B cell (primary cell): ENCODE data around the gene DAB1. TPM values are rescaled to one million over a fixed set of nuclear protein-coding genes. Genes with fewer than 3 reads are reported as not detected.

Experiments
- ATAC-seq: fragments of 200-7000 bp; cut with Tn5 transposase; one replicate; pipeline ENCODE4 v1.10.0; 2021; ENCODE audit warnings: low read depth, mild to moderate bottlenecking, moderate number of reproducible peaks, moderate library complexity
- CTCF ChIA-PET: fragments of 350-600 bp; sonication (Branson Sonifier 250); formaldehyde crosslinking; loops from one replicate; lab custom pipeline; 2021; ENCODE audit warnings: antibody characterized with exemption, inconsistent platforms; lab: Charles Lee
- POLR2A ChIA-PET: fragments of 350-600 bp; sonication (Branson Sonifier 250); formaldehyde crosslinking; loops from one replicate; lab custom pipeline; 2021; ENCODE audit warnings: antibody characterized with exemption; lab: Charles Lee
- DNase-seq: peaks from one replicate; pipeline ENCODE4 v3.0.0; 2013
- H2AFZ ChIP-seq: 2 replicates; pipeline ENCODE4 v1.6.1; 2012; ENCODE audit warnings: mild to moderate bottlenecking, low read depth, low read length; ENCODE audit not compliant: insufficient read depth, poor library complexity, severe bottlenecking
- H3K27ac ChIP-seq, 2 donors: 1 replicate in 1 of 2; 2 replicates in 1 of 2; pipeline ENCODE4 v1.5.1; 2012 to 2013; ENCODE audit warnings: low read length in 2 of 2, mild to moderate bottlenecking in 2 of 2, moderate library complexity in 1 of 2
- H3K27me3 ChIP-seq, 4 experiments: fragments of 200-600 bp in 1 of 4; sonication (generic) in 1 of 4; replicated peaks in 1 of 4; 1 replicate in 2 of 4; 2 replicates in 2 of 4; pipeline versions ENCODE4 v1.6.1 to v1.7.0; 2013 to 2016; ENCODE audit warnings: low read length in 3 of 4, mild to moderate bottlenecking in 2 of 4, mixed read lengths in 1 of 4, moderate library complexity in 1 of 4; ENCODE audit not compliant: insufficient read depth in 4 of 4, control insufficient read depth in 3 of 4; ENCODE audit errors: control extremely low read depth in 1 of 4
- H3K36me3 ChIP-seq, 2 experiments: replicated peaks in 1 of 2; 1 replicate in 1 of 2; 2 replicates in 1 of 2; pipeline versions ENCODE4 v1.6.1 to v1.7.1; 2013; ENCODE audit warnings: low read length in 1 of 2; ENCODE audit not compliant: insufficient read depth in 2 of 2, control insufficient read depth in 1 of 2; ENCODE audit errors: control extremely low read depth in 1 of 2, extremely low read depth in 1 of 2
- H3K4me1 ChIP-seq, 2 donors: fragments of 200-600 bp in 1 of 2; sonication (generic) in 1 of 2; 1 replicate in 1 of 2; 2 replicates in 1 of 2; pipeline versions ENCODE4 v1.5.1 to v1.6.1; 2013 to 2017; ENCODE audit warnings: low read length in 2 of 2; ENCODE audit not compliant: control insufficient read depth in 2 of 2, insufficient read depth in 2 of 2
- H3K4me2 ChIP-seq: replicated peaks from 2 replicates; pipeline ENCODE3; 2012; ENCODE audit warnings: mild to moderate bottlenecking, low read depth, low read length; ENCODE audit not compliant: poor library complexity, severe bottlenecking
- H3K4me3 ChIP-seq, 5 experiments: fragments of 200-600 bp in 1 of 5; sonication (generic) in 1 of 5; 1 replicate in 3 of 5; 2 replicates in 2 of 5; pipeline versions ENCODE4 v1.5.1 to v1.7.0; 2011 to 2016; ENCODE audit warnings: low read length in 4 of 5, mild to moderate bottlenecking in 4 of 5, low read depth in 2 of 5, control low read depth in 1 of 5, moderate library complexity in 1 of 5; ENCODE audit not compliant: insufficient read depth in 1 of 5; ENCODE audit errors: control extremely low read depth in 1 of 5, extremely low read depth in 1 of 5
- H3K79me2 ChIP-seq: fragments of 200-600 bp; sonication (generic); one replicate; pipeline ENCODE4 v1.6.0; 2016; ENCODE audit warnings: low read length; ENCODE audit not compliant: control insufficient read depth, insufficient read depth
- H3K9ac ChIP-seq: fragments of 200-600 bp; sonication (generic); 2 replicates; pipeline ENCODE4 v1.6.1; 2017; ENCODE audit warnings: mild to moderate bottlenecking, low read length, moderate library complexity
- H3K9me3 ChIP-seq, 3 donors: one replicate each; pipeline versions ENCODE4 v1.6.1 to v1.7.1; 2013; ENCODE audit warnings: low read length in 2 of 3; ENCODE audit not compliant: control insufficient read depth in 2 of 3, insufficient read depth in 1 of 3; ENCODE audit errors: control extremely low read depth in 1 of 3
- H4K20me1 ChIP-seq: 2 replicates; pipeline ENCODE4 v1.6.0; 2012; ENCODE audit warnings: mild to moderate bottlenecking, low read length; ENCODE audit not compliant: insufficient read depth, control insufficient read depth, poor library complexity, severe bottlenecking
- H3K27ac Mint-ChIP-seq: one replicate; pipeline ENCODE4 v1.8.0; 2021; ENCODE audit warnings: mixed read lengths
- H3K27me3 Mint-ChIP-seq: one replicate; pipeline ENCODE4 v1.8.0; 2021; ENCODE audit warnings: mixed read lengths
- H3K4me1 Mint-ChIP-seq: one replicate; pipeline ENCODE4 v1.8.0; 2021; ENCODE audit warnings: mixed read lengths
- H3K4me3 Mint-ChIP-seq: one replicate; pipeline ENCODE4 v1.8.0; 2021; ENCODE audit warnings: mixed read lengths
- H3K9me3 Mint-ChIP-seq: one replicate; pipeline ENCODE4 v1.8.0; 2022; ENCODE audit warnings: mixed read lengths; ENCODE audit not compliant: insufficient read depth
- EZH2 ChIP-seq: IDR thresholded peaks from 2 replicates; pipeline ENCODE4 v1.6.1; 2012; ENCODE audit warnings: borderline replicate concordance, low read depth, mild to moderate bottlenecking, moderate library complexity, low read length; ENCODE audit not compliant: insufficient read depth, poor library complexity, severe bottlenecking
- WGBS: methylation state at CpG from one replicate; pipeline ENCODE4 v1.1.5; 2013; ENCODE audit warnings: missing lambda C conversion rate; ENCODE audit not compliant: insufficient coverage; 5-methylcytosine and 5-hydroxymethylcytosine counted together
- intact Hi-C: fragments of 100-400 bp; cut with micrococcal nuclease; formaldehyde crosslinking; loops from one replicate; pipeline ENCODE4 v1.10.0; 2022
- polyA plus RNA-seq: library from polyadenylated mRNA; depleted of rRNA; stranded (reverse); fragments of >200 nt; gene quantifications from 2 replicates; pipeline ENCODE4 v1.2.3, GENCODE V29; 2012
- total RNA-seq, 2 donors: library from RNA; stranded (reverse); fragments of 120-200 nt in 1 of 2; gene quantifications; 1 replicate in 1 of 2; 2 replicates in 1 of 2; pipeline versions ENCODE4 v1.2.3 to v1.2.4, GENCODE V29; 2013 to 2022
- TF ChIP-seq, protein P1 (sequence below): fragments of 200-600 bp; IDR thresholded peaks from one replicate; pipeline ENCODE4 v1.8.0; 2022; ENCODE audit warnings: antibody characterized with exemption, mild to moderate bottlenecking

DAB1 gene
- total and polyA plus RNA-seq, 2 donors (not counting 1 experiment from before 2014, with no cell fraction given), result not detected

GRCh38 chr1:57111175-57111574 lies 312.7 kb downstream of the DAB1 start:
- POLR2A ChIA-PET, result no interaction called here
- H3K9me3 Mint-ChIP-seq, result no peaks in the 10 kb centered on the region

DNA sequence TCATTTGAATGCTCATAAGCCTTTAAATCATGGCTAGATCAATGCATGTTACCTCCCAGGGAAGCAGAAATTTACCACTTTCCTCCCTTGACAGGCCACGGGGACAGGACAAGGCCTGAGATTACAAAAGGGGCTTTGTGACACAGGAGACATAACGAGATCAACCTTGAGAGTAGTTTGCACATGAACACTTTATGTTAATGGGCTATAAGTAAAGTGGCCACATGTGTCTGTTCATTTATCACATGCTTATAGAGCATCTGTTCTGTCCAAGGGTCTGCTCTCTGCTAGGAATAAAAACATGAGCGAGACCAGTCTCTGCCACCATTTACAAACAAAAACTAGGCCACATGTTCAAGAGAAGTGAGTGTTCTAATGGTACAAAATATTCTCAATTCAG lies 314.0 kb downstream of the DAB1 start:
- no peaks in the 10 kb centered on the region for H3K79me2 ChIP-seq
- no peak overlapping the region for H3K4me3 Mint-ChIP-seq
- no peak overlapping the region for H3K4me2 ChIP-seq
- no peaks in the 10 kb centered on the region for H3K27me3 ChIP-seq
- H3K36me3 ChIP-seq, result no peaks in the 10 kb centered on the region
- WGBS, result 60% methylated on average over 1 of the region's 3 CpGs
- no peak overlapping the region for H3K4me3 ChIP-seq
- no peak overlapping the region for H3K9ac ChIP-seq
- no peak for TF ChIP-seq EZH2
- TF ChIP-seq, protein P1, sequence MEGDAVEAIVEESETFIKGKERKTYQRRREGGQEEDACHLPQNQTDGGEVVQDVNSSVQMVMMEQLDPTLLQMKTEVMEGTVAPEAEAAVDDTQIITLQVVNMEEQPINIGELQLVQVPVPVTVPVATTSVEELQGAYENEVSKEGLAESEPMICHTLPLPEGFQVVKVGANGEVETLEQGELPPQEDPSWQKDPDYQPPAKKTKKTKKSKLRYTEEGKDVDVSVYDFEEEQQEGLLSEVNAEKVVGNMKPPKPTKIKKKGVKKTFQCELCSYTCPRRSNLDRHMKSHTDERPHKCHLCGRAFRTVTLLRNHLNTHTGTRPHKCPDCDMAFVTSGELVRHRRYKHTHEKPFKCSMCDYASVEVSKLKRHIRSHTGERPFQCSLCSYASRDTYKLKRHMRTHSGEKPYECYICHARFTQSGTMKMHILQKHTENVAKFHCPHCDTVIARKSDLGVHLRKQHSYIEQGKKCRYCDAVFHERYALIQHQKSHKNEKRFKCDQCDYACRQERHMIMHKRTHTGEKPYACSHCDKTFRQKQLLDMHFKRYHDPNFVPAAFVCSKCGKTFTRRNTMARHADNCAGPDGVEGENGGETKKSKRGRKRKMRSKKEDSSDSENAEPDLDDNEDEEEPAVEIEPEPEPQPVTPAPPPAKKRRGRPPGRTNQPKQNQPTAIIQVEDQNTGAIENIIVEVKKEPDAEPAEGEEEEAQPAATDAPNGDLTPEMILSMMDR, result no peak
- no peak overlapping the region for H3K27ac Mint-ChIP-seq
- H2AFZ ChIP-seq, result no peak overlapping the region
- ChIA-PET POLR2A (no interaction called here), CTCF (interaction anchor here (1.2 kb wide), 1 partner anchor 8 kb away, joined by 3 read pairs; no protein-coding TSS in a partner anchor)
- peaks cover 4% of the 10 kb centered on the region for H3K27me3 Mint-ChIP-seq
- no peaks in the 10 kb centered on the region for H3K9me3 Mint-ChIP-seq
- no peaks in the 10 kb centered on the region for H3K4me1 ChIP-seq
- no peaks in the 10 kb centered on the region for H4K20me1 ChIP-seq
- intact Hi-C loops, result no loop called here
- no peaks in the 10 kb centered on the region for H3K4me1 Mint-ChIP-seq
- H3K27ac ChIP-seq, result no peak overlapping the region
- no peaks in the 10 kb centered on the region for H3K9me3 ChIP-seq
- no peak for ATAC-seq
- no peak for DNase-seq

More at GRCh38 chr1:57111175-57111574, 312.7 kb downstream of the DAB1 start:
- Histone ChIP-seq H3K27ac (no peak overlapping the region), H3K9me3 (no peaks in the 10 kb centered on the region), H3K36me3 (no peaks in the 10 kb centered on the region), H3K4me3 (no peak overlapping the region), H2AFZ (no peak overlapping the region), H3K9ac (no peak overlapping the region), H3K27me3 (no peaks in the 10 kb centered on the region), H3K4me1 (no peaks in the 10 kb centered on the region), H3K79me2 (no peaks in the 10 kb centered on the region), H3K4me2 (no peak overlapping the region), H4K20me1 (no peaks in the 10 kb centered on the region)
- intact Hi-C loops, result no loop called here
- 100% methylated on average over 1 of the region's 2 CpGs for WGBS
- no peak overlapping the region for H3K4me3 Mint-ChIP-seq
- DNase-seq (no peak), ATAC-seq (no peak)
- no peaks in the 10 kb centered on the region for H3K4me1 Mint-ChIP-seq
- no peak overlapping the region for H3K27ac Mint-ChIP-seq
- CTCF ChIA-PET, result no interaction called here
- TF ChIP-seq, protein P1, result no peak
- no peak for TF ChIP-seq EZH2
- peaks cover 4% of the 10 kb centered on the region for H3K27me3 Mint-ChIP-seq
